GM23338 (cell line): Measurements from ENCODE around the gene ACO2. TPM values are rescaled to one million over a fixed set of nuclear protein-coding genes. Genes with fewer than 3 reads are reported as not detected.

ENCODE experiments used
- ATAC-seq: fragments of 200-7000 bp; cut with Tn5 transposase; 3 replicates; pipeline ENCODE4 v1.9.1; 2020
- DNase-seq: peaks from one replicate; pipeline ENCODE4 v3.0.0-alpha.2; 2015; ENCODE audit warnings: low spot score
- H2AFZ ChIP-seq: fragments of 200-600 bp; sonication (generic); 2 replicates; pipeline ENCODE4 v1.8.0; 2016; ENCODE audit warnings: antibody characterized with exemption, mild to moderate bottlenecking, moderate library complexity
- H3F3A ChIP-seq: fragments of 200-600 bp; sonication (generic); replicated peaks from 2 replicates; pipeline ENCODE4 v1.8.0; 2017; ENCODE audit warnings: antibody characterized with exemption, mixed run types, low read depth
- H3K27ac ChIP-seq: fragments of 200-600 bp; sonication (generic); 2 replicates; pipeline ENCODE4 v1.6.1; 2016; ENCODE audit warnings: low read depth
- H3K27me3 ChIP-seq: fragments of 200-600 bp; sonication (generic); 2 replicates; pipeline ENCODE4 v1.8.0; 2016; ENCODE audit warnings: mild to moderate bottlenecking, mixed run types, moderate library complexity; ENCODE audit not compliant: insufficient read depth
- H3K36me3 ChIP-seq: fragments of 200-600 bp; sonication (generic); 2 replicates; pipeline ENCODE4 v1.8.0; 2016; ENCODE audit warnings: mild to moderate bottlenecking; ENCODE audit not compliant: insufficient read depth
- H3K4me1 ChIP-seq: fragments of 200-600 bp; sonication (generic); 2 replicates; pipeline ENCODE4 v1.8.0; 2016; ENCODE audit warnings: mild to moderate bottlenecking, moderate library complexity; ENCODE audit not compliant: insufficient read depth
- H3K4me2 ChIP-seq: fragments of 200-600 bp; sonication (generic); 2 replicates; pipeline ENCODE4 v1.7.1; 2017; ENCODE audit warnings: mixed run types
- H3K4me3 ChIP-seq: fragments of 200-600 bp; sonication (generic); 2 replicates; pipeline ENCODE4 v1.6.1; 2016; ENCODE audit warnings: mixed run types
- H3K79me2 ChIP-seq: fragments of 200-600 bp; sonication (generic); replicated peaks from 2 replicates; pipeline ENCODE4 v1.8.0; 2017; ENCODE audit warnings: mild to moderate bottlenecking; ENCODE audit not compliant: insufficient read depth
- H3K9me2 ChIP-seq: fragments of 200-600 bp; sonication (generic); 2 replicates; pipeline ENCODE4 v1.8.0; 2017; ENCODE audit not compliant: insufficient read depth
- H4K20me1 ChIP-seq: fragments of 200-600 bp; sonication (generic); replicated peaks from 2 replicates; pipeline ENCODE4 v1.8.0; 2017; ENCODE audit warnings: mild to moderate bottlenecking; ENCODE audit not compliant: insufficient read depth
- H3K27ac Mint-ChIP-seq: 2 replicates; pipeline ENCODE4 v1.8.0; 2020; ENCODE audit warnings: inconsistent platforms, mild to moderate bottlenecking, moderate library complexity, mixed read lengths
- H3K27me3 Mint-ChIP-seq: 3 replicates; pipeline ENCODE4 v1.8.0; 2022; ENCODE audit warnings: low read depth, mild to moderate bottlenecking, moderate library complexity, mixed read lengths, inconsistent platforms; ENCODE audit not compliant: insufficient read depth, poor library complexity
- H3K36me3 Mint-ChIP-seq: 3 replicates; pipeline ENCODE4 v1.8.0; 2021; ENCODE audit warnings: low read depth, mild to moderate bottlenecking, inconsistent platforms, moderate library complexity, mixed read lengths
- H3K4me1 Mint-ChIP-seq: 3 replicates; pipeline ENCODE4 v1.8.0; 2020; ENCODE audit warnings: mild to moderate bottlenecking, inconsistent platforms, mixed read lengths
- H3K4me3 Mint-ChIP-seq: 3 replicates; pipeline ENCODE4 v1.8.0; 2021; ENCODE audit warnings: moderate library complexity, mild to moderate bottlenecking, inconsistent platforms, mixed read lengths
- H3K9me3 Mint-ChIP-seq: 3 replicates; pipeline ENCODE4 v1.8.0; 2020; ENCODE audit warnings: moderate library complexity, mild to moderate bottlenecking, inconsistent platforms, mixed read lengths
- CREB1 ChIP-seq: fragments of 250-450 bp; sonication (Bioruptor Pico); IDR thresholded peaks from 2 replicates; pipeline ENCODE4 v1.5.0; 2020; ENCODE audit warnings: low read depth, mild to moderate bottlenecking, moderate library complexity
- CTCF ChIP-seq, 2 experiments: fragments of 200-600 bp in 1 of 2; sonication (generic) in 1 of 2; conservative IDR thresholded peaks; 2 replicates each; pipeline versions ENCODE4 v1.5.1 to v1.6.1; 2016 to 2017; ENCODE audit warnings: antibody characterized with exemption in 2 of 2, low read depth in 2 of 2, mild to moderate bottlenecking in 2 of 2, moderate library complexity in 1 of 2
- ETS1 ChIP-seq: IDR thresholded peaks from 2 replicates; pipeline ENCODE4 v1.6.1; 2016; ENCODE audit warnings: antibody characterized with exemption
- EZH2 ChIP-seq: fragments of 200-600 bp; sonication (generic); IDR thresholded peaks from one replicate; pipeline ENCODE4 v1.8.0; 2017; ENCODE audit warnings: antibody characterized with exemption, mild to moderate bottlenecking, low read depth; ENCODE audit not compliant: unreplicated experiment
- EZH2phosphoT487 ChIP-seq: fragments of 200-600 bp; sonication (generic); IDR thresholded peaks from one replicate; pipeline ENCODE4 v1.8.1; 2018; ENCODE audit warnings: antibody characterized with exemption; ENCODE audit not compliant: unreplicated experiment
- JUNB ChIP-seq: IDR thresholded peaks from one replicate; pipeline ENCODE4 v1.6.1; 2016; ENCODE audit warnings: antibody characterized with exemption; ENCODE audit not compliant: unreplicated experiment
- NANOG ChIP-seq: IDR thresholded peaks from 2 replicates; pipeline ENCODE4 v1.6.1; 2016; ENCODE audit warnings: antibody characterized with exemption, borderline replicate concordance
- POLR2AphosphoS5 ChIP-seq: IDR thresholded peaks from 2 replicates; pipeline ENCODE4 v1.6.1; 2016; ENCODE audit warnings: antibody characterized with exemption, low read depth
- REST ChIP-seq: IDR thresholded peaks from one replicate; pipeline ENCODE4 v1.6.1; 2018; ENCODE audit warnings: antibody characterized with exemption; ENCODE audit not compliant: unreplicated experiment
- STAT1 ChIP-seq: IDR thresholded peaks from one replicate; pipeline ENCODE4 v1.6.1; 2016; ENCODE audit warnings: antibody characterized with exemption; ENCODE audit not compliant: unreplicated experiment
- ZNF114 ChIP-seq: fragments of 250-450 bp; sonication (Bioruptor Pico); IDR thresholded peaks from 2 replicates; pipeline ENCODE4 v1.5.0; 2020; ENCODE audit warnings: mild to moderate bottlenecking, moderate library complexity
- ZNF331 ChIP-seq: fragments of 250-450 bp; sonication (Bioruptor Pico); IDR thresholded peaks from 2 replicates; pipeline ENCODE4 v1.5.0; 2020; ENCODE audit warnings: low read depth, mild to moderate bottlenecking, moderate library complexity
- ZNF462 ChIP-seq: fragments of 250-450 bp; sonication (Bioruptor Pico); IDR thresholded peaks from 2 replicates; pipeline ENCODE4 v1.5.0; 2020; ENCODE audit warnings: mild to moderate bottlenecking, moderate library complexity
- polyA plus RNA-seq: library from polyadenylated mRNA; unstranded; fragments of >200 nt; fragmentation: Nextera tagmentation; extraction: Ambion mirVana; gene quantifications from 2 replicates; pipeline ENCODE4 v1.2.1, GENCODE V29; 2016
- total RNA-seq: library from RNA; depleted of rRNA; stranded (reverse); fragments of >200 nt; shearing (Covaris generic); gene quantifications from 2 replicates; pipeline ENCODE4 v1.2.3, GENCODE V29; 2014

Gene ACO2
- total and polyA plus RNA-seq, 2 experiments from 2014 or later = 36.2 to 79.7 TPM

- Histone ChIP-seq H4K20me1 (peaks cover 8% of the 10 kb centered on the region), H3K79me2 (no peaks in the 10 kb centered on the region), H3K4me2 (no peak overlapping the region), H3K9me2 (no peaks in the 10 kb centered on the region), H3K36me3 (peaks cover 6% of the 10 kb centered on the region; the same call in 1 of the 2 replicates), H3K27ac (no peak overlapping the region), H3K4me1 (no peaks in the 10 kb centered on the region), H3K27me3 (no peaks in the 10 kb centered on the region), H2AFZ (no peak overlapping the region), H3K4me3 (no peak overlapping the region), H3F3A (peaks cover 37% of the 10 kb centered on the region)
- H3K4me1 Mint-ChIP-seq = no peaks in the 10 kb centered on the region; the same call in 2 of the 3 replicates
- no peak overlapping the region for H3K4me3 Mint-ChIP-seq
- TF ChIP-seq EZH2phosphoT487 (no peak), ZNF462 (no peak), NANOG (no peak), EZH2 (no peak), CREB1 (no peak), JUNB (no peak), CTCF (conservative IDR thresholded peaks at IDR 0.05; ENCODE audit: low read depth in 2 of 2) (no peak), ZNF114 (CRISPR knock-in tag) (no peak), STAT1 (no peak), ZNF331 (no peak), ETS1 (no peak), REST (no peak), POLR2AphosphoS5 (no peak)
- H3K36me3 Mint-ChIP-seq = peaks cover 38% of the 10 kb centered on the region
- ATAC-seq (no peak), DNase-seq (no peak)
- H3K9me3 Mint-ChIP-seq = no peaks in the 10 kb centered on the region
- H3K27me3 Mint-ChIP-seq = peaks cover 38% of the 10 kb centered on the region
- no peak overlapping the region; the same call in 1 of the 2 replicates for H3K27ac Mint-ChIP-seq
These were observed 53.9 kb downstream of the ACO2 start for GRCh38 chr22:41522813-41523212.
